ENCODE data around the gene KIRREL3.
A peak's percentile ranks its signal among the peaks of the same experiment; 100 is the strongest.

Gene KIRREL3

GRCh38 chr11:126431401-126432064 lies 569.0 kb downstream of the KIRREL3 start:
- DNase-seq, result no peak

- no peak for DNase-seq
Measured at GRCh38 chr11:126430581-126431335, 569.8 kb downstream of the KIRREL3 start.

- no peak for DNase-seq
Measured at GRCh38 chr11:126426820-126427749, 573.5 kb downstream of the KIRREL3 start.

- no peak for DNase-seq
Measured at GRCh38 chr11:126426106-126426505, 574.5 kb downstream of the KIRREL3 start.

- DNase-seq, result no peak
Measured at GRCh38 chr11:126424471-126425039, 576.0 kb downstream of the KIRREL3 start.

GRCh38 chr11:126423743-126424142 lies 576.8 kb downstream of the KIRREL3 start:
- DNase-seq, result no peak

- DNase-seq, result peak in 1 of 2 donors; percentile 62
Measured at GRCh38 chr11:126423154-126423553, 577.4 kb downstream of the KIRREL3 start.

GRCh38 chr11:126422446-126422845 lies 578.1 kb downstream of the KIRREL3 start:
- no peak for DNase-seq

- DNase-seq, result no peak
Measured at GRCh38 chr11:126421271-126421671, 579.3 kb downstream of the KIRREL3 start.

- peak in 1 of 2 donors; percentile 1 for DNase-seq
Measured at GRCh38 chr11:126420698-126421256, 579.8 kb downstream of the KIRREL3 start.

- peak; percentile 17 to 28 for DNase-seq
Measured at GRCh38 chr11:126419801-126420697, 580.5 kb downstream of the KIRREL3 start.

- DNase-seq, result no peak
Measured at GRCh38 chr11:126418887-126419286, 581.7 kb downstream of the KIRREL3 start.

- DNase-seq, result no peak
Measured at GRCh38 chr11:126417091-126417862, 583.3 kb downstream of the KIRREL3 start.

- DNase-seq, result peak; percentile 81 to 82
Measured at GRCh38 chr11:126416542-126417090, 584.0 kb downstream of the KIRREL3 start.

- DNase-seq, result no peak
Measured at GRCh38 chr11:126415669-126416420, 584.7 kb downstream of the KIRREL3 start.

GRCh38 chr11:126415128-126415527 lies 585.4 kb downstream of the KIRREL3 start:
- no peak for DNase-seq

- no peak for DNase-seq
Measured at GRCh38 chr11:126414615-126415014, 586.0 kb downstream of the KIRREL3 start.

GRCh38 chr11:126413843-126414405 lies 586.6 kb downstream of the KIRREL3 start:
- DNase-seq, result no peak

- DNase-seq, result no peak
Measured at GRCh38 chr11:126413426-126413825, 587.1 kb downstream of the KIRREL3 start.
